A549 (cell line): ENCODE data around the gene KRI1. TPM values are rescaled to one million over a fixed set of nuclear protein-coding genes. Genes with fewer than 3 reads are reported as not detected.

Experiments
- ATAC-seq, 2 experiments: fragments of 200-7000 bp in 1 of 2; fragments of >200 bp in 1 of 2; cut with Nextera tagmentation in 1 of 2; cut with Tn5 transposase in 1 of 2; 3 replicates each; pipeline versions ENCODE4 v1.8.0 to v1.9.1; 2018 to 2020; ENCODE audit warnings: mild to moderate bottlenecking in 1 of 2, moderate library complexity in 1 of 2
- CTCF ChIA-PET: fragments of 300-600 bp; sonication (Branson Sonifier 250); formaldehyde crosslinking; extraction: SDS; loops from one replicate; lab custom pipeline; 2021; ENCODE audit warnings: antibody characterized with exemption, inconsistent platforms; lab: Yijun Ruan, JAX
- POLR2A ChIA-PET: fragments of 350-600 bp; formaldehyde crosslinking; extraction: SDS; loops from one replicate; lab custom pipeline; 2021; ENCODE audit warnings: antibody characterized with exemption, inconsistent platforms; lab: Yijun Ruan, JAX
- DNase-seq, 2 experiments: peaks; one replicate each; pipeline versions ENCODE4 v3.0.0 to v3.0.0-alpha.2; 2011 to 2016; ENCODE audit warnings: low read depth in 1 of 2, low spot score in 1 of 2
- FAIRE-seq: peaks from 2 replicates; lab custom pipeline; 2011; peaks lifted over from hg19 to GRCh38; lab: Jason Lieb, UNC
- H3K27ac ChIP-seq, 2 experiments: fragments of >200 bp; sonication (Bioruptor Twin); formaldehyde crosslinking; 3 replicates each; pipeline ENCODE4 v1.5.1; 2016 to 2017
- H3K4me1 ChIP-seq: fragments of >200 bp; sonication (Bioruptor Twin); formaldehyde crosslinking; 3 replicates; pipeline ENCODE4 v1.6.1; 2016
- H3K4me2 ChIP-seq: fragments of >200 bp; sonication (Bioruptor Twin); formaldehyde crosslinking; 3 replicates; pipeline ENCODE4 v1.6.1; 2016
- H3K4me3 ChIP-seq: fragments of >200 bp; sonication (Bioruptor Twin); formaldehyde crosslinking; 3 replicates; pipeline ENCODE4 v1.5.1; 2016
- H3K9me3 ChIP-seq: fragments of >200 bp; sonication (Bioruptor Twin); formaldehyde crosslinking; 3 replicates; pipeline ENCODE4 v1.6.1; 2016
- CBX2 ChIP-seq: fragments of 200-600 bp; sonication (generic); IDR thresholded peaks from 2 replicates; pipeline ENCODE4 v1.6.1; 2016; ENCODE audit warnings: low read depth, mild to moderate bottlenecking, borderline replicate concordance
- CEBPB ChIP-seq, 2 experiments: fragments of >200 bp in 1 of 2; sonication (Bioruptor Twin) in 1 of 2; formaldehyde crosslinking in 1 of 2; IDR thresholded peaks; 2 replicates each; pipeline ENCODE4 v1.6.1; 2012 to 2016
- CHD4 ChIP-seq: fragments of 200-600 bp; sonication (generic); IDR thresholded peaks from 2 replicates; pipeline ENCODE4 v1.6.1; 2016; ENCODE audit warnings: antibody characterized with exemption, mild to moderate bottlenecking, borderline replicate concordance
- CTCF ChIP-seq: fragments of >200 bp; sonication (Bioruptor Twin); formaldehyde crosslinking; IDR thresholded peaks from 3 replicates; pipeline ENCODE4 v1.5.1; 2016
- EHF ChIP-seq: fragments of 250-450 bp; sonication (Bioruptor Pico); IDR thresholded peaks from 2 replicates; pipeline ENCODE4 v1.5.0; 2020; ENCODE audit warnings: mild to moderate bottlenecking
- FOSB ChIP-seq: fragments of 250-450 bp; sonication (Bioruptor Pico); IDR thresholded peaks from 2 replicates; pipeline ENCODE4 v1.5.0; 2020; ENCODE audit warnings: mild to moderate bottlenecking, moderate library complexity
- GATA3 ChIP-seq: IDR thresholded peaks from 2 replicates; pipeline ENCODE4 v1.6.1; 2012; ENCODE audit warnings: borderline replicate concordance
- HDAC2 ChIP-seq: fragments of 200-600 bp; sonication (generic); IDR thresholded peaks from 2 replicates; pipeline ENCODE4 v1.6.1; 2016
- HMGXB4 ChIP-seq: fragments of 250-450 bp; sonication (Bioruptor Pico); IDR thresholded peaks from 2 replicates; pipeline ENCODE4 v1.5.0; 2021; ENCODE audit warnings: mild to moderate bottlenecking, moderate library complexity, borderline replicate concordance
- HOXA7 ChIP-seq: fragments of 250-450 bp; sonication (Bioruptor Pico); IDR thresholded peaks from 2 replicates; pipeline ENCODE4 v1.5.0; 2020; ENCODE audit warnings: mild to moderate bottlenecking, moderate library complexity
- HOXB13 ChIP-seq: fragments of 250-450 bp; sonication (Bioruptor Pico); IDR thresholded peaks from 2 replicates; pipeline ENCODE4 v1.5.0; 2020; ENCODE audit warnings: low read depth, mild to moderate bottlenecking, moderate library complexity
- JUN ChIP-seq, 2 experiments: fragments of >200 bp; sonication (Bioruptor Twin); formaldehyde crosslinking; IDR thresholded peaks; 2 replicates in 1 of 2; 3 replicates in 1 of 2; pipeline ENCODE4 v1.6.1; 2016 to 2017
- JUNB ChIP-seq: fragments of >200 bp; sonication (Bioruptor Twin); formaldehyde crosslinking; IDR thresholded peaks from 2 replicates; pipeline ENCODE4 v1.6.1; 2016
- MAZ ChIP-seq: fragments of 150-350 bp; IDR thresholded peaks from 2 replicates; pipeline ENCODE4 v1.6.1; 2014; ENCODE audit warnings: antibody characterized with exemption, low read depth, low read length, borderline replicate concordance
- NFE2L2 ChIP-seq: fragments of 150-350 bp; conservative IDR thresholded peaks from 2 replicates; pipeline ENCODE4 v1.6.1; 2014; ENCODE audit warnings: low read length
- PHF8 ChIP-seq: fragments of 200-600 bp; sonication (generic); IDR thresholded peaks from 2 replicates; pipeline ENCODE4 v1.6.1; 2016; ENCODE audit warnings: low read depth, mild to moderate bottlenecking, antibody characterized with exemption, moderate library complexity, borderline replicate concordance
- RAD21 ChIP-seq, 2 experiments: fragments of >200 bp in 1 of 2; sonication (Bioruptor Twin) in 1 of 2; formaldehyde crosslinking in 1 of 2; IDR thresholded peaks in 1 of 2; conservative IDR thresholded peaks in 1 of 2; 2 replicates in 1 of 2; 3 replicates in 1 of 2; pipeline ENCODE4 v1.6.1; 2012 to 2018; ENCODE audit warnings: inconsistent platforms in 1 of 2
- RFX5 ChIP-seq: fragments of 450-650 bp; IDR thresholded peaks from 2 replicates; pipeline ENCODE4 v1.7.1; 2014; ENCODE audit warnings: antibody characterized with exemption, mild to moderate bottlenecking, moderate library complexity
- RNF2 ChIP-seq: fragments of 200-600 bp; sonication (generic); IDR thresholded peaks from 2 replicates; pipeline ENCODE4 v1.6.1; 2016; ENCODE audit warnings: low read depth, mild to moderate bottlenecking, antibody characterized with exemption, moderate library complexity, borderline replicate concordance
- ZFP36 ChIP-seq: fragments of 450-650 bp; IDR thresholded peaks from 2 replicates; pipeline ENCODE4 v1.6.1; 2014; ENCODE audit warnings: borderline replicate concordance; ENCODE audit not compliant: partially characterized antibody
- ZNF302 ChIP-seq: fragments of 250-450 bp; sonication (Bioruptor Pico); IDR thresholded peaks from 2 replicates; pipeline ENCODE4 v1.9.0; 2021; ENCODE audit warnings: inconsistent platforms, mild to moderate bottlenecking, moderate library complexity
- WGBS: methylation state at CpG from one replicate; pipeline ENCODE4 v1.1.6; 2017; ENCODE audit errors: missing lambda C conversion rate; 5-methylcytosine and 5-hydroxymethylcytosine counted together
- polyA plus RNA-seq, 4 experiments: library from polyadenylated mRNA; depleted of rRNA in 3 of 4; stranded (reverse); fragments of >200 nt; fragmentation: RNase III in 1 of 4; extraction: RNeasy Plus Mini Kit Qiagen cat#74134 plus additional on column Dnase treatment in 1 of 4; gene quantifications; 2 replicates in 3 of 4; 3 replicates in 1 of 4; pipeline ENCODE4 v1.2.3, GENCODE V29; 2011 to 2017
- TF ChIP-seq, protein P1 (sequence below): IDR thresholded peaks from 2 replicates; pipeline ENCODE4 v1.6.1; 2012
- TF ChIP-seq, protein P2 (sequence below): fragments of 250-450 bp; sonication (Bioruptor Pico); IDR thresholded peaks from 2 replicates; pipeline ENCODE4 v1.5.0; 2020; ENCODE audit warnings: low read depth, mild to moderate bottlenecking, moderate library complexity
- TF ChIP-seq, protein P3 (sequence below): IDR thresholded peaks from 2 replicates; pipeline ENCODE4 v1.6.1; 2012

The KRI1 gene
- polyA plus RNA-seq, 2 of the 4 experiments (the other 2 are of a cell fraction) = 21.6 to 25.6 TPM

GRCh38 chr19:10517760-10518443 lies 47.9 kb downstream of the KRI1 start:
- no peak for FAIRE-seq
- POLR2A ChIA-PET = interaction anchor here (0.6 to 0.7 kb wide), 3 partner anchors 12 to 14 kb away, joined by 3 to 13 read pairs (median 3); no protein-coding TSS in a partner anchor

GRCh38 chr19:10517361-10517759 lies 48.5 kb downstream of the KRI1 start, which contains the start of gene S1PR5:
TSS of gene S1PR5 (minus strand) at chr19:10517447. CDS start at chr19:10515011, 2,436 bp downstream.
- peak within 1 kb of the TSS; percentile 72 to 93 for H3K27ac ChIP-seq
- peak within 1 kb of the TSS; percentile 99 for H3K4me2 ChIP-seq
- no peaks in the 10 kb centered on the region for H3K9me3 ChIP-seq
- no peak for FAIRE-seq
- peak within 1 kb of the TSS; percentile 92 for H3K4me3 ChIP-seq
- peaks cover 11% of the 10 kb centered on the region; the same call in 1 of the 3 replicates for H3K4me1 ChIP-seq
- CTCF ChIA-PET = interaction anchor here (1.2 to 2.7 kb wide), 5 partner anchors 12 to 42 kb away, joined by 3 to 9 read pairs (median 7); no protein-coding TSS in a partner anchor
- POLR2A ChIA-PET = interaction anchor here (0.6 kb wide), 1 partner anchor 14 kb away, joined by 3 read pairs; no protein-coding TSS in a partner anchor
- WGBS = no CpG with 5 or more reads among the region's 39 CpGs
- peak; percentile 35 for DNase-seq
- ATAC-seq = peak; percentile 73 to 86
- no peak for TF ChIP-seq CBX2
- TF ChIP-seq, protein P1, sequence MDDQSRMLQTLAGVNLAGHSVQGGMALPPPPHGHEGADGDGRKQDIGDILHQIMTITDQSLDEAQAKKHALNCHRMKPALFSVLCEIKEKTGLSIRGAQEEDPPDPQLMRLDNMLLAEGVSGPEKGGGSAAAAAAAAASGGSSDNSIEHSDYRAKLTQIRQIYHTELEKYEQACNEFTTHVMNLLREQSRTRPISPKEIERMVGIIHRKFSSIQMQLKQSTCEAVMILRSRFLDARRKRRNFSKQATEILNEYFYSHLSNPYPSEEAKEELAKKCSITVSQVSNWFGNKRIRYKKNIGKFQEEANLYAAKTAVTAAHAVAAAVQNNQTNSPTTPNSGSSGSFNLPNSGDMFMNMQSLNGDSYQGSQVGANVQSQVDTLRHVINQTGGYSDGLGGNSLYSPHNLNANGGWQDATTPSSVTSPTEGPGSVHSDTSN = no peak
- TF ChIP-seq CTCF = peak; percentile 7; the same call in 1 of the 3 replicates
- no peak for TF ChIP-seq CHD4
- TF ChIP-seq ZNF302 = no peak
- TF ChIP-seq, protein P2, sequence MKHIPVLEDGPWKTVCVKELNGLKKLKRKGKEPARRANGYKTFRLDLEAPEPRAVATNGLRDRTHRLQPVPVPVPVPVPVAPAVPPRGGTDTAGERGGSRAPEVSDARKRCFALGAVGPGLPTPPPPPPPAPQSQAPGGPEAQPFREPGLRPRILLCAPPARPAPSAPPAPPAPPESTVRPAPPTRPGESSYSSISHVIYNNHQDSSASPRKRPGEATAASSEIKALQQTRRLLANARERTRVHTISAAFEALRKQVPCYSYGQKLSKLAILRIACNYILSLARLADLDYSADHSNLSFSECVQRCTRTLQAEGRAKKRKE = no peak
- peak; percentile 24; the same call in 1 of the 2 replicates for TF ChIP-seq PHF8
- no peak for TF ChIP-seq FOSB (CRISPR knock-in tag)
- no peak for TF ChIP-seq MAZ
- no peak for TF ChIP-seq HOXB13 (CRISPR knock-in tag)

More at GRCh38 chr19:10517760-10518443, 47.9 kb downstream of the KRI1 start:
- H3K4me3 ChIP-seq = peak overlapping the region; percentile 92
- peak overlapping the region; percentile 99 for H3K4me2 ChIP-seq
- H3K27ac ChIP-seq = peak overlapping the region; percentile 72 to 93
- WGBS = 3% methylated on average over 20 of the region's 27 CpGs
- ATAC-seq = peak; percentile 75 to 82
- H3K9me3 ChIP-seq = no peaks in the 10 kb centered on the region
- CTCF ChIA-PET = interaction anchor here (1.5 to 2.7 kb wide), 4 partner anchors 12 to 41 kb away, joined by 3 to 9 read pairs (median 8); no protein-coding TSS in a partner anchor
- H3K4me1 ChIP-seq = peaks cover 11% of the 10 kb centered on the region; the same call in 1 of the 3 replicates
- peak; percentile 45 to 62 for DNase-seq
- no peak for TF ChIP-seq CEBPB (IDR thresholded peaks at IDR 0.05)
- TF ChIP-seq GATA3 = no peak
- TF ChIP-seq HOXB13 (CRISPR knock-in tag) = no peak
- TF ChIP-seq, protein P3, sequence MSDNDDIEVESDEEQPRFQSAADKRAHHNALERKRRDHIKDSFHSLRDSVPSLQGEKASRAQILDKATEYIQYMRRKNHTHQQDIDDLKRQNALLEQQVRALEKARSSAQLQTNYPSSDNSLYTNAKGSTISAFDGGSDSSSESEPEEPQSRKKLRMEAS = no peak
- TF ChIP-seq RFX5 = no peak
- TF ChIP-seq RAD21 (conservative IDR thresholded peaks at IDR 0.05 in 1 of 2, IDR thresholded peaks at IDR 0.05 in 1 of 2) = no peak
- no peak for TF ChIP-seq RNF2
- TF ChIP-seq, protein P2 = no peak
- TF ChIP-seq NFE2L2 = no peak
- TF ChIP-seq HOXA7 (CRISPR knock-in tag) = no peak
- TF ChIP-seq CTCF = no peak
- no peak for TF ChIP-seq ZFP36
- no peak for TF ChIP-seq HMGXB4 (CRISPR knock-in tag)
- TF ChIP-seq EHF (CRISPR knock-in tag) = no peak
- no peak for TF ChIP-seq MAZ
- no peak for TF ChIP-seq JUNB
- TF ChIP-seq HDAC2 = no peak
- no peak for TF ChIP-seq JUN (IDR thresholded peaks at IDR 0.05)
